Transverse colon (tissue), 4 donors: ENCODE measurements around the gene ASCL5. TPM values are rescaled to one million over a fixed set of nuclear protein-coding genes. Genes with fewer than 3 reads are reported as not detected.

Source experiments
- DNase-seq: peaks from one replicate; pipeline ENCODE4 v3.0.0-alpha.2; 2019
- H3K27ac ChIP-seq, 4 donors: fragments of 200-600 bp; sonication (generic); 2 replicates each; pipeline ENCODE4 v1.5.1; 2016 to 2018; ENCODE audit warnings: inconsistent platforms in 4 of 4
- H3K27me3 ChIP-seq: fragments of 200-600 bp; sonication (generic); 2 replicates; pipeline ENCODE4 v1.5.1; 2017; ENCODE audit warnings: inconsistent platforms
- H3K36me3 ChIP-seq, 4 donors: fragments of 200-600 bp; sonication (generic); 2 replicates each; pipeline ENCODE4 v1.5.1; 2017 to 2019; ENCODE audit warnings: inconsistent platforms in 4 of 4
- H3K4me1 ChIP-seq, 4 donors: fragments of 200-600 bp; sonication (generic); 2 replicates each; pipeline ENCODE4 v1.5.1; 2017 to 2020; ENCODE audit warnings: inconsistent platforms in 4 of 4
- H3K4me3 ChIP-seq, 4 donors: fragments of 200-600 bp; sonication (generic); 1 replicate in 1 of 4; 2 replicates in 3 of 4; pipeline versions ENCODE4 v1.5.1 to v1.6.1; 2017 to 2019; ENCODE audit warnings: inconsistent platforms in 4 of 4
- H3K9me3 ChIP-seq, 2 donors: fragments of 200-600 bp; sonication (generic); 2 replicates each; pipeline ENCODE4 v1.5.1; 2017 to 2019; ENCODE audit warnings: inconsistent platforms in 2 of 2
- CTCF ChIP-seq, 5 experiments: fragments of 200-600 bp in 3 of 5; fragments of 450-650 bp in 2 of 5; sonication (generic) in 3 of 5; IDR thresholded peaks; 1 replicate in 2 of 5; 2 replicates in 3 of 5; pipeline ENCODE4 v1.5.1; 2016 to 2017; ENCODE audit warnings: antibody characterized with exemption in 5 of 5, inconsistent platforms in 3 of 5, mild to moderate bottlenecking in 2 of 5, moderate library complexity in 1 of 5
- EP300 ChIP-seq: sonication (generic); formaldehyde crosslinking; IDR thresholded peaks from one replicate; pipeline ENCODE4 v1.6.1; 2017; ENCODE audit warnings: antibody characterized with exemption, low read depth
- POLR2A ChIP-seq: fragments of 450-650 bp; IDR thresholded peaks from one replicate; pipeline ENCODE4 v1.6.1; 2016; ENCODE audit warnings: antibody characterized with exemption, mild to moderate bottlenecking, moderate library complexity
- POLR2AphosphoS5 ChIP-seq, 3 donors: sonication (generic); formaldehyde crosslinking; IDR thresholded peaks; one replicate each; pipeline ENCODE4 v1.6.1; 2016; ENCODE audit warnings: antibody characterized with exemption in 3 of 3
- WGBS, 2 donors: methylation state at CpG; one replicate each; pipeline ENCODE4 v1.1.5; 2018; ENCODE audit warnings: low coverage in 1 of 2; 5-methylcytosine and 5-hydroxymethylcytosine counted together
- in situ Hi-C, 4 donors: fragments of 200-750 bp; cut with MboI; loops; one replicate each; pipeline versions ENCODE4 v1.15.0 to v1.15.1; 2017; ENCODE audit warnings: low sequenced_read_pairs in 3 of 4, low pct_ligation_motif_present in 1 of 4, low pct_unique_long_range_greater_than_20kb in 1 of 4
- intact Hi-C: fragments of 100-400 bp; cut with DNase I; formaldehyde crosslinking; loops from one replicate; pipeline ENCODE4 v1.15.1; 2023; ENCODE audit warnings: low total_unique reads
- total RNA-seq, 4 donors: library from RNA; depleted of rRNA; stranded (reverse); fragments of >200 nt; gene quantifications; one replicate each; pipeline ENCODE4 v1.1.0, GENCODE V29; 2016

The ASCL5 gene
- total RNA-seq, 4 donors from 2014 or later: not detected

GRCh38 chr1:201072149-201072548 is 54.8 kb downstream of the ASCL5 start:
- Histone ChIP-seq H3K36me3 (no peaks in the 10 kb centered on the region), H3K27ac (no peak overlapping the region), H3K27me3 (no peaks in the 10 kb centered on the region), H3K9me3 (no peaks in the 10 kb centered on the region), H3K4me1 (no peaks in the 10 kb centered on the region), H3K4me3 (no peak overlapping the region)
- intact Hi-C loops (no loop called here), in situ Hi-C loops (no loop called here)
- WGBS, 2 donors: 62% methylated on average over 5 of the region's 5 CpGs; no CpG with 5 or more reads in 1 of the 2 donors
- TF ChIP-seq POLR2AphosphoS5 (IDR thresholded peaks at IDR 0.05): no peak
- no peak for TF ChIP-seq POLR2A
- no peak for TF ChIP-seq CTCF (IDR thresholded peaks at IDR 0.05)
- no peak for TF ChIP-seq EP300
- DNase-seq: no peak

- in situ Hi-C loops: no loop called here
- TF ChIP-seq POLR2A (no peak), POLR2AphosphoS5 (IDR thresholded peaks at IDR 0.05) (no peak), EP300 (no peak), CTCF (IDR thresholded peaks at IDR 0.05) (no peak)
- intact Hi-C loops: no loop called here
- 71 to 91% methylated on average over 1 to 3 of the region's 3 CpGs for WGBS, 2 donors
- Histone ChIP-seq H3K9me3 (no peaks in the 10 kb centered on the region), H3K27ac (no peak overlapping the region), H3K4me3 (no peak overlapping the region), H3K4me1 (no peaks in the 10 kb centered on the region), H3K27me3 (no peaks in the 10 kb centered on the region), H3K36me3 (no peaks in the 10 kb centered on the region)
- no peak for DNase-seq
Observed at GRCh38 chr1:201069636-201070035, 57.3 kb downstream of the ASCL5 start.

GRCh38 chr1:201068976-201069375 is 58.0 kb downstream of the ASCL5 start:
- Histone ChIP-seq H3K9me3 (no peaks in the 10 kb centered on the region), H3K27me3 (no peaks in the 10 kb centered on the region), H3K4me1 (no peaks in the 10 kb centered on the region), H3K27ac (no peak overlapping the region), H3K36me3 (no peaks in the 10 kb centered on the region), H3K4me3 (no peak overlapping the region)
- in situ Hi-C loops: no loop called here
- TF ChIP-seq CTCF (IDR thresholded peaks at IDR 0.05) (no peak), POLR2A (no peak), EP300 (no peak), POLR2AphosphoS5 (IDR thresholded peaks at IDR 0.05) (no peak)
- no peak for DNase-seq
- intact Hi-C loops: no loop called here
- WGBS, 2 donors: 70% methylated on average over 4 of the region's 4 CpGs; no CpG with 5 or more reads in 1 of the 2 donors

GRCh38 chr1:201066986-201067385 is 60.0 kb downstream of the ASCL5 start:
- DNase-seq: no peak
- intact Hi-C loops (no loop called here), in situ Hi-C loops (no loop called here)
- Histone ChIP-seq H3K36me3 (no peaks in the 10 kb centered on the region), H3K27me3 (no peaks in the 10 kb centered on the region), H3K27ac (no peak overlapping the region), H3K4me3 (no peak overlapping the region), H3K9me3 (no peaks in the 10 kb centered on the region), H3K4me1 (no peaks in the 10 kb centered on the region)
- WGBS, 2 donors: 92% methylated on average over 4 of the region's 4 CpGs; no CpG with 5 or more reads in 1 of the 2 donors
- no peak for TF ChIP-seq EP300
- TF ChIP-seq POLR2AphosphoS5 (IDR thresholded peaks at IDR 0.05): no peak
- no peak for TF ChIP-seq POLR2A
- no peak for TF ChIP-seq CTCF (IDR thresholded peaks at IDR 0.05)
